HCT116 (cell line): ENCODE results near the gene CPNE4.

ENCODE experiments used
- EGR1 ChIP-seq: IDR thresholded peaks from 2 replicates; pipeline ENCODE4 v1.6.1; 2012; ENCODE audit warnings: low read depth
- EZH2 ChIP-seq: fragments of 200-600 bp; sonication (generic); IDR thresholded peaks from 2 replicates; pipeline ENCODE4 v1.6.1; 2017; ENCODE audit warnings: antibody characterized with exemption, mixed run types
- EZH2phosphoT487 ChIP-seq: fragments of 200-600 bp; IDR thresholded peaks from 2 replicates; pipeline ENCODE4 v1.6.1; 2018; ENCODE audit warnings: antibody characterized with exemption, borderline replicate concordance
- POLR2A ChIP-seq: IDR thresholded peaks from 2 replicates; pipeline ENCODE4 v1.7.0; 2011; ENCODE audit warnings: borderline replicate concordance; ENCODE audit not compliant: insufficient read depth, insufficient read length; ENCODE audit errors: extremely low read depth
- POLR2AphosphoS5 ChIP-seq: IDR thresholded peaks from 2 replicates; pipeline ENCODE4 v1.6.1; 2011; ENCODE audit warnings: mild to moderate bottlenecking, low read depth, low read length, moderate library complexity
- SIN3A ChIP-seq: IDR thresholded peaks from 2 replicates; pipeline ENCODE4 v1.6.1; 2012; ENCODE audit warnings: low read depth
- SP1 ChIP-seq: IDR thresholded peaks from 2 replicates; pipeline ENCODE4 v1.6.1; 2012; ENCODE audit warnings: low read depth
- ZFX ChIP-seq: fragments of 450-650 bp; IDR thresholded peaks from 2 replicates; pipeline ENCODE4 v1.6.1; 2017
- ZNF274 ChIP-seq: fragments of 200-500 bp; sonication (Bioruptor generic); IDR thresholded peaks from 2 replicates; pipeline ENCODE4 v1.6.1; 2014; ENCODE audit warnings: mild to moderate bottlenecking, low read depth, low read length, inconsistent platforms
- TF ChIP-seq, protein P1 (sequence below), 3 experiments: fragments of 200-600 bp in 1 of 3; sonication (generic) in 1 of 3; IDR thresholded peaks in 2 of 3; conservative IDR thresholded peaks in 1 of 3; 2 replicates each; pipeline ENCODE4 v1.5.1; 2012 to 2017; ENCODE audit warnings: low read depth in 2 of 3, low read length in 2 of 3, antibody characterized with exemption in 1 of 3, borderline replicate concordance in 1 of 3, control low read depth in 1 of 3, mild to moderate bottlenecking in 1 of 3, mixed read lengths in 1 of 3, mixed run types in 1 of 3, moderate library complexity in 1 of 3; ENCODE audit not compliant: insufficient read depth in 1 of 3
- TF ChIP-seq, protein P2 (sequence below): IDR thresholded peaks from 2 replicates; pipeline ENCODE4 v1.6.1; 2012
- TF ChIP-seq, protein P3 (sequence below): IDR thresholded peaks from 2 replicates; pipeline ENCODE4 v1.6.1; 2012

DNA sequence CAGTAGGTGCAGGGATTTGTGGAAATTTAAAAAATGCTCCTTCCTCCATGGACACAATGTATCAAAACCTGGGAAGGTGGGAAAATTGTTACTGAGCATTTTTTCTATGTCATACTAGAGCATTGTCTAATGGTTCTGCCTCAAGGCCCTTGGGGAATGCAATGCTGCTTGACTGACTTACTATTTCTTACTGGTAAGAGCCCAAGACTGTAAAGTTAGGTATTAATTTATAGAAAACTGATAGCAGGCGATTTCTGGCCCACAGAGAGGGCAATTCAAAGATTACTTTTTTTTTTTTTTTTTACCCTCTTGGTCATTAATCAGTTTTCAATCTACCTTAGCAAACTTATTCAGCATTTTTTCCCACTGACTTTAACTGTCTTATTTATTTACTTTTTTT lies 493.5 kb downstream of the CPNE4 start:
- TF ChIP-seq, protein P1, sequence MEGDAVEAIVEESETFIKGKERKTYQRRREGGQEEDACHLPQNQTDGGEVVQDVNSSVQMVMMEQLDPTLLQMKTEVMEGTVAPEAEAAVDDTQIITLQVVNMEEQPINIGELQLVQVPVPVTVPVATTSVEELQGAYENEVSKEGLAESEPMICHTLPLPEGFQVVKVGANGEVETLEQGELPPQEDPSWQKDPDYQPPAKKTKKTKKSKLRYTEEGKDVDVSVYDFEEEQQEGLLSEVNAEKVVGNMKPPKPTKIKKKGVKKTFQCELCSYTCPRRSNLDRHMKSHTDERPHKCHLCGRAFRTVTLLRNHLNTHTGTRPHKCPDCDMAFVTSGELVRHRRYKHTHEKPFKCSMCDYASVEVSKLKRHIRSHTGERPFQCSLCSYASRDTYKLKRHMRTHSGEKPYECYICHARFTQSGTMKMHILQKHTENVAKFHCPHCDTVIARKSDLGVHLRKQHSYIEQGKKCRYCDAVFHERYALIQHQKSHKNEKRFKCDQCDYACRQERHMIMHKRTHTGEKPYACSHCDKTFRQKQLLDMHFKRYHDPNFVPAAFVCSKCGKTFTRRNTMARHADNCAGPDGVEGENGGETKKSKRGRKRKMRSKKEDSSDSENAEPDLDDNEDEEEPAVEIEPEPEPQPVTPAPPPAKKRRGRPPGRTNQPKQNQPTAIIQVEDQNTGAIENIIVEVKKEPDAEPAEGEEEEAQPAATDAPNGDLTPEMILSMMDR (IDR thresholded peaks at IDR 0.05 in 2 of 3, conservative IDR thresholded peaks at IDR 0.05 in 1 of 3; ENCODE audit: borderline replicate concordance in 1 of 3, insufficient read depth in 1 of 3, low read depth in 2 of 3, low read length in 2 of 3): no peak
- TF ChIP-seq, protein P2, sequence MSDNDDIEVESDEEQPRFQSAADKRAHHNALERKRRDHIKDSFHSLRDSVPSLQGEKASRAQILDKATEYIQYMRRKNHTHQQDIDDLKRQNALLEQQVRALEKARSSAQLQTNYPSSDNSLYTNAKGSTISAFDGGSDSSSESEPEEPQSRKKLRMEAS: no peak
- no peak for TF ChIP-seq POLR2A
- no peak for TF ChIP-seq SP1
- no peak for TF ChIP-seq EGR1
- TF ChIP-seq EZH2: no peak
- TF ChIP-seq, protein P3, sequence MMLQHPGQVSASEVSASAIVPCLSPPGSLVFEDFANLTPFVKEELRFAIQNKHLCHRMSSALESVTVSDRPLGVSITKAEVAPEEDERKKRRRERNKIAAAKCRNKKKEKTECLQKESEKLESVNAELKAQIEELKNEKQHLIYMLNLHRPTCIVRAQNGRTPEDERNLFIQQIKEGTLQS: no peak
- no peak for TF ChIP-seq POLR2AphosphoS5
- TF ChIP-seq EZH2phosphoT487: no peak
- no peak for TF ChIP-seq ZFX
- no peak for TF ChIP-seq ZNF274
- TF ChIP-seq SIN3A: no peak
